H9 (cell line): Measurements from ENCODE around the gene LIN9. TPM values are rescaled to one million over a fixed set of nuclear protein-coding genes. Genes with fewer than 3 reads are reported as not detected.

Source experiments
- DNase-seq: peaks from one replicate; pipeline ENCODE4 v3.0.0-alpha.2; 2017
- H2AFZ ChIP-seq: one replicate; pipeline ENCODE4 v1.6.1; 2013; ENCODE audit warnings: mild to moderate bottlenecking, low read length, control low read depth, moderate library complexity
- H2AK5ac ChIP-seq: 2 replicates; pipeline ENCODE4 v1.6.1; 2013; ENCODE audit warnings: low read length, control low read depth, mixed read lengths; ENCODE audit not compliant: insufficient read length
- H2BK120ac ChIP-seq: one replicate; pipeline ENCODE4 v1.6.1; 2013; ENCODE audit warnings: low read depth, mild to moderate bottlenecking, low read length, control low read depth, inconsistent platforms; ENCODE audit not compliant: poor library complexity, severe bottlenecking
- H2BK12ac ChIP-seq: 2 replicates; pipeline ENCODE4 v1.6.1; 2013; ENCODE audit warnings: low read length, control low read depth, mixed read lengths, low read depth; ENCODE audit not compliant: insufficient read length
- H2BK15ac ChIP-seq: 2 replicates; pipeline ENCODE4 v1.6.1; 2013; ENCODE audit warnings: low read depth, low read length, control low read depth
- H2BK20ac ChIP-seq: one replicate; pipeline ENCODE4 v1.6.1; 2013; ENCODE audit warnings: low read depth, mild to moderate bottlenecking, low read length, control low read depth, inconsistent platforms; ENCODE audit not compliant: poor library complexity, severe bottlenecking
- H2BK5ac ChIP-seq: 2 replicates; pipeline ENCODE4 v1.6.1; 2013; ENCODE audit warnings: low read length, control low read depth, mixed read lengths; ENCODE audit not compliant: insufficient read length
- H3K14ac ChIP-seq: 2 replicates; pipeline ENCODE4 v1.6.1; 2013; ENCODE audit warnings: low read length, control low read depth; ENCODE audit not compliant: insufficient read depth
- H3K18ac ChIP-seq: 2 replicates; pipeline ENCODE4 v1.6.1; 2013; ENCODE audit warnings: low read depth, mild to moderate bottlenecking, mixed read lengths, low read length, control low read depth; ENCODE audit not compliant: insufficient read length
- H3K23ac ChIP-seq: 2 replicates; pipeline ENCODE4 v1.6.1; 2013; ENCODE audit warnings: low read length, control low read depth, mixed read lengths, low read depth; ENCODE audit not compliant: insufficient read length
- H3K23me2 ChIP-seq: 2 replicates; pipeline ENCODE4 v1.6.1; 2013; ENCODE audit warnings: low read depth, mild to moderate bottlenecking, mixed read lengths, low read length, control low read depth; ENCODE audit not compliant: insufficient read length, poor library complexity, severe bottlenecking
- H3K27ac ChIP-seq: 2 replicates; pipeline ENCODE4 v1.5.1; 2013; ENCODE audit warnings: low read length, control low read depth, mixed read lengths, low read depth; ENCODE audit not compliant: insufficient read length
- H3K27me3 ChIP-seq: 2 replicates; pipeline ENCODE4 v1.6.1; 2013; ENCODE audit warnings: low read length, control low read depth, inconsistent platforms; ENCODE audit not compliant: insufficient read depth
- H3K4ac ChIP-seq: 2 replicates; pipeline ENCODE4 v1.6.1; 2013; ENCODE audit warnings: low read depth, mild to moderate bottlenecking, control low read depth, inconsistent platforms, low read length, moderate library complexity
- H3K4me1 ChIP-seq: 2 replicates; pipeline ENCODE4 v1.6.1; 2013; ENCODE audit warnings: low read length, control low read depth, inconsistent platforms; ENCODE audit not compliant: insufficient read depth
- H3K4me2 ChIP-seq: 2 replicates; pipeline ENCODE4 v1.6.1; 2013; ENCODE audit warnings: low read length, control low read depth, mixed read lengths; ENCODE audit not compliant: insufficient read length, insufficient read depth
- H3K56ac ChIP-seq: 2 replicates; pipeline ENCODE4 v1.6.1; 2013; ENCODE audit warnings: low read depth, mild to moderate bottlenecking, mixed read lengths, low read length, control low read depth; ENCODE audit not compliant: insufficient read length
- H3K79me1 ChIP-seq: 2 replicates; pipeline ENCODE4 v1.6.1; 2013; ENCODE audit warnings: low read depth, mild to moderate bottlenecking, moderate library complexity, low read length, control low read depth, inconsistent platforms; ENCODE audit not compliant: insufficient read depth, poor library complexity, severe bottlenecking
- H3K79me2 ChIP-seq: 2 replicates; pipeline ENCODE4 v1.6.1; 2013; ENCODE audit warnings: low read length, control low read depth, inconsistent platforms; ENCODE audit not compliant: insufficient read depth
- H3K9ac ChIP-seq: 2 replicates; pipeline ENCODE4 v1.6.1; 2013; ENCODE audit warnings: low read length, control low read depth, mixed read lengths; ENCODE audit not compliant: insufficient read length; ENCODE audit errors: extremely low read depth
- H3K9me3 ChIP-seq: one replicate; pipeline ENCODE4 v1.6.1; 2013; ENCODE audit warnings: low read depth, low read length, inconsistent platforms; ENCODE audit not compliant: control insufficient read depth
- H3T11ph ChIP-seq: one replicate; pipeline ENCODE4 v1.6.1; 2013; ENCODE audit warnings: mild to moderate bottlenecking, low read length, control low read depth, inconsistent platforms
- H4K20me1 ChIP-seq: one replicate; pipeline ENCODE4 v1.6.1; 2013; ENCODE audit not compliant: control insufficient read depth, insufficient read length, insufficient read depth
- H4K5ac ChIP-seq: 2 replicates; pipeline ENCODE4 v1.6.1; 2013; ENCODE audit warnings: low read depth, mild to moderate bottlenecking, mixed read lengths, low read length, control low read depth; ENCODE audit not compliant: insufficient read length
- H4K8ac ChIP-seq: replicated peaks from 2 replicates; pipeline ENCODE4 v1.6.1; 2013; ENCODE audit warnings: low read length, control low read depth, mixed read lengths, low read depth; ENCODE audit not compliant: insufficient read length
- H4K91ac ChIP-seq: 2 replicates; pipeline ENCODE4 v1.6.1; 2013; ENCODE audit warnings: low read depth, mild to moderate bottlenecking, moderate library complexity, mixed read lengths, low read length, control low read depth; ENCODE audit not compliant: insufficient read length
- H3K27ac Mint-ChIP-seq, 3 experiments: 2 replicates in 2 of 3; 3 replicates in 1 of 3; pipeline ENCODE4 v1.8.0; 2020 to 2021; ENCODE audit warnings: mixed read lengths in 3 of 3, mild to moderate bottlenecking in 1 of 3, moderate library complexity in 1 of 3
- H3K27me3 Mint-ChIP-seq: 2 replicates; pipeline ENCODE4 v1.8.0; 2021; ENCODE audit warnings: low read depth, mild to moderate bottlenecking, moderate library complexity, mixed read lengths
- H3K36me3 Mint-ChIP-seq, 3 experiments: 2 replicates in 2 of 3; 3 replicates in 1 of 3; pipeline ENCODE4 v1.8.0; 2020 to 2021; ENCODE audit warnings: low read depth in 3 of 3, mixed read lengths in 3 of 3; ENCODE audit not compliant: insufficient read depth in 1 of 3
- H3K4me1 Mint-ChIP-seq, 2 experiments: 2 replicates each; pipeline ENCODE4 v1.8.0; 2020; ENCODE audit warnings: mixed read lengths in 2 of 2
- H3K4me3 Mint-ChIP-seq, 2 experiments: 2 replicates in 1 of 2; 3 replicates in 1 of 2; pipeline ENCODE4 v1.8.0; 2020 to 2021; ENCODE audit warnings: mild to moderate bottlenecking in 2 of 2, mixed read lengths in 2 of 2, moderate library complexity in 1 of 2
- H3K9me3 Mint-ChIP-seq, 2 experiments: 2 replicates in 1 of 2; 3 replicates in 1 of 2; pipeline ENCODE4 v1.8.0; 2020; ENCODE audit warnings: mild to moderate bottlenecking in 2 of 2, mixed read lengths in 2 of 2, moderate library complexity in 1 of 2
- WGBS: extraction: QIAGEN DNeasy Blood & Tissue Kit; methylation state at CpG from one replicate; pipeline ENCODE4 v1.1.7; 2013; ENCODE audit warnings: missing lambda C conversion rate, low lambda C conversion rate, mixed read lengths; ENCODE audit not compliant: insufficient read length; ENCODE audit errors: extremely low coverage; 5-methylcytosine and 5-hydroxymethylcytosine counted together
- total RNA-seq: library from RNA; stranded (reverse); gene quantifications from 2 replicates; pipeline ENCODE4 v1.2.1, GENCODE V29; 2021
- TF ChIP-seq, protein P1 (sequence below): fragments of 200-600 bp; sonication (generic); conservative IDR thresholded peaks from 3 replicates; pipeline ENCODE4 v1.8.0; 2021; ENCODE audit warnings: antibody characterized with exemption, mild to moderate bottlenecking

The LIN9 gene
- total RNA-seq, 1 experiment from 2014 or later: 9.5 TPM

DNA sequence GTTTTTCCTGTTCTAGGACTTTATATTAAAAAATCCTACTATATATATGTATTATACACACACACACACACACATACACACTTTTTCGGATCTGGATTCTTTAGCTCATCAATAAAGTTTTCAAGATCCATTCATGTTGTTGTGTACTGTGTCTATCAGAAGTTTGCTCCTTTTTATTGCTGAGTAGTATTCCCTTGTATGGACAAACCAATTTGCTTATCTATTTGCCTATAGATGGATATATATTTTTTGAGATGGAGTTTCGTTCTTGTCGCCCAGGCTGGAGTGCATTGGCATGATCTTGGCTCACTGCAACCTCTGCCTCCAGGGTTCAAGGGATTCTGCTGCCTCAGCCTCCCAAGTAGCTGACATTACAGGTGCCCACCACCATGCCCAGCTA is 20.3 kb upstream of the LIN9 start:
- Histone ChIP-seq H3K79me1 (no peaks in the 10 kb centered on the region), H3K14ac (no peak overlapping the region), H4K20me1 (no peaks in the 10 kb centered on the region), H3K27ac (no peak overlapping the region), H3K4me2 (no peak overlapping the region), H3T11ph (no peak overlapping the region), H4K8ac (no peak overlapping the region), H3K9me3 (no peaks in the 10 kb centered on the region), H2BK15ac (no peak overlapping the region), H4K5ac (no peak overlapping the region), H3K27me3 (no peaks in the 10 kb centered on the region), H2AK5ac (no peak overlapping the region), H3K23me2 (no peaks in the 10 kb centered on the region), H3K23ac (no peak overlapping the region), H3K4me1 (0 out of 2 replicates have a peak, but pooled peaks cover 2% of the 10 kb centered on the region), H4K91ac (no peak overlapping the region), H2AFZ (no peak overlapping the region), H3K56ac (no peak overlapping the region), H3K79me2 (no peaks in the 10 kb centered on the region), H2BK120ac (no peak overlapping the region), H3K9ac (no peak overlapping the region), H2BK20ac (no peak overlapping the region), H3K4ac (no peak overlapping the region), H2BK5ac (no peak overlapping the region), H2BK12ac (no peak overlapping the region), H3K18ac (no peak overlapping the region)
- H3K9me3 Mint-ChIP-seq: no peaks in the 10 kb centered on the region
- peaks cover 4 to 5% of the 10 kb centered on the region in 2 experiments for H3K4me1 Mint-ChIP-seq
- no peaks in the 10 kb centered on the region for H3K36me3 Mint-ChIP-seq
- DNase-seq: no peak
- TF ChIP-seq, protein P1, sequence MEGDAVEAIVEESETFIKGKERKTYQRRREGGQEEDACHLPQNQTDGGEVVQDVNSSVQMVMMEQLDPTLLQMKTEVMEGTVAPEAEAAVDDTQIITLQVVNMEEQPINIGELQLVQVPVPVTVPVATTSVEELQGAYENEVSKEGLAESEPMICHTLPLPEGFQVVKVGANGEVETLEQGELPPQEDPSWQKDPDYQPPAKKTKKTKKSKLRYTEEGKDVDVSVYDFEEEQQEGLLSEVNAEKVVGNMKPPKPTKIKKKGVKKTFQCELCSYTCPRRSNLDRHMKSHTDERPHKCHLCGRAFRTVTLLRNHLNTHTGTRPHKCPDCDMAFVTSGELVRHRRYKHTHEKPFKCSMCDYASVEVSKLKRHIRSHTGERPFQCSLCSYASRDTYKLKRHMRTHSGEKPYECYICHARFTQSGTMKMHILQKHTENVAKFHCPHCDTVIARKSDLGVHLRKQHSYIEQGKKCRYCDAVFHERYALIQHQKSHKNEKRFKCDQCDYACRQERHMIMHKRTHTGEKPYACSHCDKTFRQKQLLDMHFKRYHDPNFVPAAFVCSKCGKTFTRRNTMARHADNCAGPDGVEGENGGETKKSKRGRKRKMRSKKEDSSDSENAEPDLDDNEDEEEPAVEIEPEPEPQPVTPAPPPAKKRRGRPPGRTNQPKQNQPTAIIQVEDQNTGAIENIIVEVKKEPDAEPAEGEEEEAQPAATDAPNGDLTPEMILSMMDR: no peak
- no peak overlapping the region for H3K4me3 Mint-ChIP-seq
- no CpG with 5 or more reads among the region's 3 CpGs for WGBS
- no peak overlapping the region for H3K27ac Mint-ChIP-seq
- H3K27me3 Mint-ChIP-seq: peaks cover 3% of the 10 kb centered on the region; the same call in 1 of the 2 replicates
